ENCODE data around the gene STX8.

- no peak for TF ChIP-seq POLR2AphosphoS5 (IDR thresholded peaks at IDR 0.05; ENCODE audit: low read depth, low read length)
- no peak for TF ChIP-seq GABPA (IDR thresholded peaks at IDR 0.05; ENCODE audit: low read depth)
- TF ChIP-seq TEAD4 (IDR thresholded peaks at IDR 0.05; ENCODE audit: borderline replicate concordance, insufficient read depth): no peak
- no peak for TF ChIP-seq CTCF (IDR thresholded peaks at IDR 0.05)
- no peak for TF ChIP-seq MEF2A (IDR thresholded peaks at IDR 0.05; ENCODE audit: borderline replicate concordance, low read depth)
- no peak for TF ChIP-seq REST (IDR thresholded peaks at IDR 0.05; ENCODE audit: low read depth, low read length)
- TF ChIP-seq ZBTB33 (IDR thresholded peaks at IDR 0.05; ENCODE audit: borderline replicate concordance, low read depth): no peak
- TF ChIP-seq NFIC (IDR thresholded peaks at IDR 0.05; ENCODE audit: borderline replicate concordance): no peak
- TF ChIP-seq EP300 (IDR thresholded peaks at IDR 0.05; ENCODE audit: borderline replicate concordance in 1 of 2, low read depth in 1 of 2, low read length in 1 of 2): no peak
- no peak for TF ChIP-seq FOXM1 (IDR thresholded peaks at IDR 0.05; ENCODE audit: low read depth)
Observed at GRCh38 chr17:9557161-9557755, 18.4 kb downstream of the STX8 start.

Measured in SK-N-SH (cell line).